Stimulated activated CD8-positive, alpha-beta memory T cell treated with anti-CD3 and anti-CD28 coated beads, Interleukin-4, amount 100 ng/mL, for 24 hours (primary cell): ENCODE measurements around the gene TICRR.

Source experiments
- DNase-seq: peaks from one replicate; pipeline ENCODE4 v3.0.0-alpha.2; 2020; ENCODE audit warnings: low read depth

The TICRR gene

GRCh38 chr15:89654301-89654761 is 79.1 kb downstream of the TICRR start:
- no peak for DNase-seq

GRCh38 chr15:89654847-89655805 is 79.9 kb downstream of the TICRR start, which contains the start of gene KIF7:
Gene KIF7 (minus strand): TSS chr15:89655467. CDS start chr15:89652930, 2,537 bp downstream.
- DNase-seq = peak; percentile 23

- DNase-seq = no peak
These were observed 81.0 kb downstream of the TICRR start for GRCh38 chr15:89656116-89656815.

- no peak for DNase-seq
These were observed 82.5 kb downstream of the TICRR start for GRCh38 chr15:89657686-89658200.

GRCh38 chr15:89659295-89659694 is 84.0 kb downstream of the TICRR start:
- DNase-seq = no peak

GRCh38 chr15:89660556-89660955 is 85.3 kb downstream of the TICRR start:
- DNase-seq = no peak

GRCh38 chr15:89662893-89663626 is 87.8 kb downstream of the TICRR start:
- DNase-seq = no peak

GRCh38 chr15:89664441-89665350 is 89.4 kb downstream of the TICRR start:
- DNase-seq = no peak

GRCh38 chr15:89665449-89666181 is 90.3 kb downstream of the TICRR start:
- no peak for DNase-seq

- no peak for DNase-seq
These were observed 91.1 kb downstream of the TICRR start for GRCh38 chr15:89666184-89666857.

- no peak for DNase-seq
These were observed 91.8 kb downstream of the TICRR start for GRCh38 chr15:89666858-89667705.

GRCh38 chr15:89667706-89667960 is 92.4 kb downstream of the TICRR start:
- no peak for DNase-seq

- no peak for DNase-seq
These were observed 92.9 kb downstream of the TICRR start for GRCh38 chr15:89668171-89668570.

GRCh38 chr15:89669309-89669865 is 94.1 kb downstream of the TICRR start:
- no peak for DNase-seq

GRCh38 chr15:89669941-89670340 is 94.7 kb downstream of the TICRR start:
- DNase-seq = no peak

GRCh38 chr15:89670971-89671560 is 95.8 kb downstream of the TICRR start:
- DNase-seq = no peak

- no peak for DNase-seq
These were observed 96.4 kb downstream of the TICRR start for GRCh38 chr15:89671687-89672086.
